BJ (cell line): ENCODE results near the gene SEBOX. TPM values are rescaled to one million over a fixed set of nuclear protein-coding genes. Genes with fewer than 3 reads are reported as not detected.

Experiments used
- CTCF ChIA-PET: fragments of 350-600 bp; formaldehyde crosslinking; extraction: SDS; loops from one replicate; lab custom pipeline; 2021; ENCODE audit warnings: antibody characterized with exemption, inconsistent platforms; lab: Yijun Ruan, JAX
- POLR2A ChIA-PET: fragments of 300-600 bp; sonication (Branson Sonifier 250); formaldehyde crosslinking; extraction: SDS; loops from one replicate; lab custom pipeline; 2021; ENCODE audit warnings: antibody characterized with exemption; lab: Charles Lee
- DNase-seq: peaks from one replicate; pipeline ENCODE4 v3.0.0-alpha.2; 2011; ENCODE audit warnings: low read depth
- H3K27me3 ChIP-seq: 2 replicates; pipeline ENCODE4 v1.6.0; 2011; ENCODE audit warnings: low read length; ENCODE audit not compliant: control insufficient read depth, insufficient read depth
- H3K36me3 ChIP-seq: 2 replicates; pipeline ENCODE4 v1.5.1; 2011; ENCODE audit warnings: low read length; ENCODE audit not compliant: control insufficient read depth, insufficient read depth
- H3K4me3 ChIP-seq: 2 replicates; pipeline ENCODE4 v1.5.1; 2011; ENCODE audit warnings: low read depth, mild to moderate bottlenecking, control low read depth, low read length
- CTCF ChIP-seq: IDR thresholded peaks from 2 replicates; pipeline ENCODE4 v1.5.1; 2011; ENCODE audit warnings: low read depth, mild to moderate bottlenecking, control low read depth, inconsistent platforms, low read length, moderate library complexity; ENCODE audit not compliant: insufficient read depth
- polyA plus RNA-seq: library from polyadenylated mRNA; depleted of rRNA; stranded (reverse); fragments of >200 nt; gene quantifications from 2 replicates; pipeline ENCODE4 v1.2.3, GENCODE V29; 2011

The SEBOX gene
- polyA plus RNA-seq, 1 experiment: not detected

- Histone ChIP-seq H3K4me3 (no peak overlapping the region), H3K27me3 (no peaks in the 10 kb centered on the region), H3K36me3 (peaks cover 10% of the 10 kb centered on the region)
- POLR2A ChIA-PET: no interaction called here
- DNase-seq: no peak
- CTCF ChIA-PET: interaction anchor here (0.9 kb wide), 1 partner anchor 26 kb away, joined by 3 read pairs; no protein-coding TSS in a partner anchor
- TF ChIP-seq CTCF: no peak
These were observed 25.6 kb upstream of the SEBOX start for GRCh38 chr17:28390563-28390962.

- no peak for TF ChIP-seq CTCF
- peaks cover 10% of the 10 kb centered on the region for H3K36me3 ChIP-seq
- CTCF ChIA-PET: no interaction called here
- DNase-seq: no peak
- H3K4me3 ChIP-seq: no peak overlapping the region
- H3K27me3 ChIP-seq: no peaks in the 10 kb centered on the region
- POLR2A ChIA-PET: no interaction called here
These were observed 25.1 kb upstream of the SEBOX start for GRCh38 chr17:28390141-28390540.

GRCh38 chr17:28388106-28388505 is 23.1 kb upstream of the SEBOX start:
- H3K36me3 ChIP-seq: peaks cover 14% of the 10 kb centered on the region
- POLR2A ChIA-PET: no interaction called here
- no peak for TF ChIP-seq CTCF
- DNase-seq: no peak
- CTCF ChIA-PET: no interaction called here
- no peak overlapping the region for H3K4me3 ChIP-seq
- H3K27me3 ChIP-seq: no peaks in the 10 kb centered on the region

GRCh38 chr17:28386391-28386790 is 21.4 kb upstream of the SEBOX start:
- no peak for TF ChIP-seq CTCF
- Histone ChIP-seq H3K4me3 (no peak overlapping the region), H3K27me3 (no peaks in the 10 kb centered on the region), H3K36me3 (peaks cover 14% of the 10 kb centered on the region)
- ChIA-PET CTCF (no interaction called here), POLR2A (no interaction called here)
- DNase-seq: no peak

- H3K36me3 ChIP-seq: peaks cover 11% of the 10 kb centered on the region
- ChIA-PET CTCF (no interaction called here), POLR2A (no interaction called here)
- H3K27me3 ChIP-seq: no peaks in the 10 kb centered on the region
- H3K4me3 ChIP-seq: no peak overlapping the region
- no peak for TF ChIP-seq CTCF
- DNase-seq: no peak
These were observed 20.4 kb upstream of the SEBOX start for GRCh38 chr17:28385406-28385805.
